HG03139 (cell line): ENCODE data around the gene PBXIP1.
"Not testable (repeated sequence)": the region's sequence is repeated elsewhere in the genome, so short reads cannot be mapped to it uniquely, and the experiment has no call there.

Source experiments
- ATAC-seq: cut with Tn5 transposase; IDR thresholded peaks from one replicate; pipeline ENCODE4 v1.9.1; 2021; ENCODE audit not compliant: unreplicated experiment

Gene PBXIP1

DNA sequence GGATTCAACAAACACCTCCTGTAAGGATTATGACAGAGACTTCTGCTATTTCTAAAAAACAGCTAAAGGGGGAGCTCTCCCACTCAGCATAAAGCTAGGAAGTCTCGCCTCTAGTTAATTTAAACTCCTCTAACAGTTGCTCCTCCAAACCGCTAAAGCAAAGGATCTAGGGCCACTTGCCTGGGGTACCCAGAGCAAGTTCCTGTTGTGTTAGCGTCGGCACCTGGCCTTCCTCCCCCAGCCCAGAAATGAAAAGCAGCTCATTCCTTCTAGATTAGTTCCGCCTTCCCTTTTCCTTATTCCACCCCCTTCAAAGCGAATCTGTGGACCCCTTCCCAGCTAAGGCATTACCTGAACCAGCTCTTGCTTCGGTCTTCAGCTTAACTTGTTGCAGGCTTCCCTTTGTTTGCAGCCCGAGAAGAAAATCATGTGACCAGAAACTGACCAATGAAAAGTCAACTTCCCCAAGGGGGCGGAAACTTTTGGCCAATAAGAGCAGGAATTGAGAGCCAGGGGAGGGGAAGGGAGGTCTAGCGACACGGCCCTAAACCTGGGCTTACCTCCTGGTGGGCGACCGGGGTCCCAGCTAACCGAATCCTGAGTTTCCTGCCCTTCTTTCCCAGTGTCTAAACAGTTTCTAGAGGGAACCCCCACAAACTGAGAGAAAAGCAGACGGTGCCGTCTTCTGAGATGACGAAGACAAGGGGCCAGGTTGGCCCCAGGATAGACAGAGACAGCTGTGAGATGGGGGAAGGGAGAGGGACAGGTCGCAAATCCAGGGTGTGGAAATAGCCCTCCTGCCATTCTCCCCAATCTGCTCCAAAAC, at the start of gene PBXIP1:
TSS of gene PBXIP1 (minus strand) at position 382 of the 826 bp plus-strand sequence. CDS start 2,378 bp downstream, outside the sequence.
- ATAC-seq: peak; percentile 46

DNA sequence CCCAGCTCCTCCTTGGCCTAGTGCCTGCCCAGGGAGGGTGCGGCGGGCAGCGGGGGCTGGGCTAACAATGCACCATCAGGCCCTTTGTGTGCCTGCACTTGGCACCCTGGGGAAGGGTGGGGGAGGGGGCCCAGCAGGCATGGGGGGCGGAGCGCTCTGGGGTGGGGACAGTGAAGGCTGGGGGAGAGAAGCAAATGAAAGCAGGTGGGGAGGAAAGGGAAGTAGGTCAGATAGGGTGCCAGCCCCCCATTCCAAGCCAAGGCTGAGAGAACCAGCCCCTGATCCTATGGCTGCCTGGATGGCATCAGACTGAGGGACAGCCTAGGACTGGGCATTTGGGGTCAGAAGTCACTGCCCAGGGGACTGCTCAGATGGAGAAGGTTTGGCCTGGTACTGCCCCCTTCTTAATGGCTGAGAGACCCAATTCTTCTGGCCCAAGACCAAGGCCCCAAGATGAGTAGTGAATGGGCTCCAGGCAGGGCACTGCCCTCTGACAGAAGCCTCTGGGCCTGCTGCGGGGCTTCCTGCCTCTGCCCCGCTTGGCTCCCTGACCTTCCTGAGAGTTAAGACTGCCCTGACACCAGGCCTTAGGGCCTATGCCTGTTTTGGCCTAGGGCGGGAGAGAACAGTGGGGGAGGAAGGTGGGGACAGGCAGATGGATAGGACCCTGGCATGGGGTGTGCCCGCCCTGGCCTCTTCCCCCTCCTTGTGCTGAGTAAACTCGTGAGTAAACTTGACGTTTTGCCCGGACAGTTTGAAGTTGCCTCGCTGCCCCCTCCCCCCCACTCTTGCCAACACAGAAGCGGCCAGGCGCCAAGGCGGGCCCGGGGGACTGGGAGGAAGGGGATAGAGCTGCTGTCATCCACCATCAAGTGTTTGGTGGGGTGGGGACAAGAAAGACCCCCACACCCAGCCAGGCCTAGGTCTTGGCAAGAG, 49.4 kb upstream of the PBXIP1 start:
- no peak for ATAC-seq

DNA sequence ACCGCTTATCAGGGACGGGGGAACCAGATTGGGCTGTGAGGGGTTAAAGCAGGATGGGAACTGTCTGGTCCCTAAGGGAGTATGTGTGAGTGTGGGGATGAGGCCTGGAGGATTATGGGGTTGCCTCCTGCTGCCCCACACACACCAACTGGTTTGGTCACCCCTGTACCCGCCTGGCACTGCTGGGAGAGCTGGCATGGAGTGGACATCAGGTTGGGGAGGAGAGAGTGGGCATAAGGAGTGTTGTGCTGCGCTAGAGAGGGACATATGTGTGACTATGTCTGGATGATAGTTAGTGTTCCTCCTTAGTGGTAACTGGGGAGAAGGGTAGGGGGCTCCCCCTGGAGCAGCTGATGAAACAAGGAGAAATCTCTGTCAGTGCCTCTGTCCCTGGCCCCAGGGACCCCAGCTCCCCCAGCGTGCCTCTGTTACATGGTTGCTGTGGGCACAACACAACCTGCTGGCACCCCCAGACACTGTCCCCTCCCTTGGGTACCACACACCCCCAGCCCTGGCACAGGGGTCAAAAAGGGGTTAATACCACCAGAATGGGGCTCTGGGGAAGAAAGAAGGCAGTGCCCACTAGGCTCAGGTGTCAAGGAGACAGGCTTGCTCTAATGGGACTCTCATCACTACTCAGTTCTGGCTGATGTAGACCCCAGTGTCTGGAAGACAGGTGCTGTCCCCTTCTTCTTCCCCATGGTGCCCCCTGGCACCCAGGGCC, 48.6 kb upstream of the PBXIP1 start:
- no peak for ATAC-seq

DNA sequence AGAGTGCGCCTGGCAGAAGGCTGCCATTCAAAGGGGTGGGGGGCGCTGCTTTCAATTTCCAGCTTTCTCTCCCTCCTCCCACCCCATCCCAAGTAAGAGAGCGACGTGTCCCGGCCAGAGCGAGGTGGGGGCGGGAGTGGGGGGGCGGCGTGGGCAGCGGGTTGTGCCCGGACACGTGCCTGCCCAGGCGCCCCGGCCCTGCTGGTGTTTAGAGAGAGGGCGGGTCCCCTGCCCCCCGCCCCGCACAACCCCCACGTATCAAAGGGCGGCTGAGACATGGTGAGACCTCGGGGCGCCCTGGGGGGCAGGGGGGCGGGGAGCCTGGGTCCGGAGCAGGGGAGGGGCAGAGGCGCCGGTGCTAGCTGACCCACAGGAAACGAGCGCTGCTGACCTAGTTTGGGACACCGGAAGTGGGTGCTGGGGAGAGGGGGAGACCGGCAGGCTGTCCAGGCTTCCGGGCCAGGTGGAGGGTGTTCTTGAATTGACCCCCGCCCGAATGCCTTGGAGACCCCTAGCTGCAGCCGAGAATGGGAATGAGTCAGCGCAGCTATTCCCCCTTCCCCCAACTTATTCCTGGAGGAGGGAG, 48.0 kb upstream of the PBXIP1 start:
- no peak for ATAC-seq

DNA sequence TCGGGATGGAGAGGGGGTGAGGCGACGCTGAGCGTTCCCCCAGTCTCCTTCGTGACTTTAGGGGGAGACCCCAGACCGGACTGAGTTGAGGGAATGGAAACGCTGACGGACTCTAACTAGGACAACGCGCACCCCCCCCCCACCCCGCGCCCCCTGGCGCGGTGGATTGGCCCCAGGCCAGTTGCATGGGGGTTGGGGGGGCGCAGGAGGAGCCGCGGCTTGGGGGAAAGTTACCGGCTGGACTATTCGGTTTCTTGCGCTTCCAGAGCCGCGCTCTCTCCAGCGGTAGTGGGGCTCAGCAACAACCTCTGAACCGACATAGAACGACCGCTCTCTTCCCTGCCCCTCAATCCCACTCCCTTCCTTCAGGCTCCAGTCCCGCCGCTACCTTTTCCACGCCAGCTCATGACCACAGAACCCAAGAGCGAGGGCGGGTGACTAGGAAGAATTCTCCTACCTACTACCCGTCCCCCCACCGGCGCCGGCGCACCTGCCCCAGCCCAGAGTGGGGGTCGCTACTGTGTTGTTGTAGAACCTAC, 47.4 kb upstream of the PBXIP1 start:
- no peak for ATAC-seq

- ATAC-seq: no peak
Measured at GRCh38 chr1:155002464-155003226, 46.7 kb upstream of the PBXIP1 start, which contains the start of gene ZBTB7B. Gene ZBTB7B, plus strand, starts transcription at chr1:155002802. Its CDS starts 11,859 bp downstream, at chr1:155014661.

- ATAC-seq: peak; percentile 52
Measured at GRCh38 chr1:155001675-155002463, 46.0 kb upstream of the PBXIP1 start.

GRCh38 chr1:155001425-155001674, 45.5 kb upstream of the PBXIP1 start:
- ATAC-seq: no peak

- no peak for ATAC-seq
Measured at GRCh38 chr1:155000726-155001424, 45.0 kb upstream of the PBXIP1 start.

DNA sequence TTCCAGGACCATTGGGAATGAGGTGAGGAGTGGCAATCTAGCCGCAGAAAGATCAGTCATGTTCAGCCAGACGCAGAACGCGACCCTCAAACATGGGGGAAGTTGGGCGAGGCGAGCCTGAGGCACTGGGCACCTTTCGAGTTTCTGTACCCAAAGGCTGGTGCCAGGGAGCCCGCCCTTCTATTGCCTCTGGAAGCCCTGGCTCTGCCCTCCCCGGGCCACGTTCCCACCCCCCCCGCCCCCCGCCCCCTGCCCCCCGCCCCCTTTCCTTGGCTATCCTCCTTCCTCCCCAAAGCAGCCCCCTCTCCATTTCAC, 44.5 kb upstream of the PBXIP1 start:
- no peak for ATAC-seq

GRCh38 chr1:154999571-155000410, 43.9 kb upstream of the PBXIP1 start:
- no peak for ATAC-seq

GRCh38 chr1:154998818-154999570, 43.1 kb upstream of the PBXIP1 start:
- ATAC-seq: no peak

- no peak for ATAC-seq
Measured at GRCh38 chr1:154998201-154998780, 42.4 kb upstream of the PBXIP1 start.

- no peak for ATAC-seq
Measured at GRCh38 chr1:154996966-154997701, 41.2 kb upstream of the PBXIP1 start.

GRCh38 chr1:154995301-154995983, 39.5 kb upstream of the PBXIP1 start:
- not testable (repeated sequence) for ATAC-seq
